ENCODE data around the gene KIAA2012. TPM values are rescaled to one million over a fixed set of nuclear protein-coding genes. Genes with fewer than 3 reads are reported as not detected.

KIAA2012 gene
- total and polyA plus RNA-seq, 7 experiments from 2014 or later: not detected

DNA sequence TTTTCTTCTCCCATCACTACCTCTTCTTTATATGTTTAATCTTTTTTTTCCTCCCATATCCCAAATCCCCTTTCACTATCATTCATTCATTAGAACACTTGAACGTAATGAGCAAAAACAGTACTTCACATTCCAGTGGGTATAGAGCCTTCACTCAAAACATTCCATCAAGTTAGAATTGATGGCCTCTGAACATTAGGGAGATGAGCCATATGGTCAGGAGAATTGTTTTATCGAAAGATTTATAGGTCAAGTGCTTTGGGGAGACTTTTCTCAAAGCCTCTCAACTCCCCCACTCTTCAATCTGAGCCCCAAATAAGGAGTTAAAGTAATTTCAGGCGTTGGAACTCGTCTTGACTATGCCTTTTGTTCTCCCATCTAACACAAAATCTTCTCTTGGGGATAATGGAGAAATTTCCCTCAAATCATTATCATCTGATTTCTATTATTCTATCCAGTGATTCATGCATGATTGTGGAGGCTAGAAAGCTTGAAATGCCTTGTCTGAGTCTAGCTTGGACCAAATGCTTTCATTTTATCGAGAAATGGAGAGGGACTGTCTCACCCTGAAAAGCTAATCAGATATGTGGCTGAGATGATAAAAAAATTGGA lies 79.2 kb downstream of the KIAA2012 start:
- Histone ChIP-seq H3K36me3 (ENCODE audit: control insufficient read depth in 2 of 3, insufficient read depth in 3 of 3, low read length in 3 of 3) (no peaks in the 10 kb centered on the region), H3K27ac (ENCODE audit: low read depth, low read length) (no peak overlapping the region), H3K4me3 (ENCODE audit: low read length) (no peak overlapping the region), H3K9me3 (ENCODE audit: control insufficient read depth in 2 of 3, low read length in 3 of 3) (no peaks in the 10 kb centered on the region), H3K4me1 (ENCODE audit: control insufficient read depth in 2 of 2, insufficient read depth in 2 of 2, low read length in 2 of 2) (no peaks in the 10 kb centered on the region), H3K27me3 (ENCODE audit: control insufficient read depth in 2 of 2, insufficient read depth in 2 of 2, low read length in 2 of 2) (no peaks in the 10 kb centered on the region)
- Mint-ChIP-seq H3K27ac (no peak overlapping the region), H3K4me3 (no peak overlapping the region), H3K36me3 (no peaks in the 10 kb centered on the region), H3K9me3 (peaks cover 0 to 3% (median 0%) of the 10 kb centered on the region in 11 donors), H3K27me3 (peaks cover 6 to 24% (median 16%) of the 10 kb centered on the region in 5 donors), H3K4me1 (peaks cover 0 to under 1% (median 0%) of the 10 kb centered on the region in 7 donors)
- DNase-seq (no peak), ATAC-seq (no peak)
- intact Hi-C loops (cut with micrococcal nuclease): no loop called here
- CTCF ChIA-PET: no interaction called here
- POLR2A ChIA-PET: no interaction called here

DNA sequence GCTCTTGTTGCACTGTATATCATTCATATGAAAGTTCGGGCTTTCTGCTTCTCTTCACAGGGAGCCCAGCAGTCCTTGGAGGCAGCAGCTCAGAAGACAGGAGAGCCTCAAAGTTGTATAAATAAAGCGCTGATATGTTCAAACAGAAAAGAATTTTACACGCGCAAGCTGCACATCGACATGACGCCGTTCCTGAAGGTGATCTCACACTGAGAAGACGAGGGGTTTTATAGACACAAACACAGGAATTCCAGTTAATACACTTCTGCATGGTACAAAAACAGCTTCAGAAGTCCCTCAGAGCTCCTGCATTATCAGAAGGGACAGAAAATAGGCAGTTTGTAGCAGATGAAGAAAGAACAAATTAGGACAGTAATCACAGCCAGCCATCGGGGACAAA lies 81.6 kb downstream of the KIAA2012 start:
- intact Hi-C loops (cut with micrococcal nuclease): no loop called here
- CTCF ChIA-PET: no interaction called here
- no peaks in the 10 kb centered on the region for H3K9me3 ChIP-seq (ENCODE audit: control insufficient read depth in 2 of 3, low read length in 3 of 3)
- H3K27me3 Mint-ChIP-seq: peaks cover 5 to 27% (median 16%) of the 10 kb centered on the region in 5 donors
- H3K9me3 Mint-ChIP-seq: peaks cover 0 to 3% (median 0%) of the 10 kb centered on the region in 11 donors
- no peak overlapping the region for H3K27ac Mint-ChIP-seq
- DNase-seq (no peak), ATAC-seq (no peak)
- POLR2A ChIA-PET: no interaction called here
- H3K4me3 ChIP-seq (ENCODE audit: low read length): no peak overlapping the region
- H3K4me1 Mint-ChIP-seq: no peaks in the 10 kb centered on the region
- H3K4me3 Mint-ChIP-seq: no peak overlapping the region
- no peaks in the 10 kb centered on the region for H3K27me3 ChIP-seq (ENCODE audit: control insufficient read depth in 2 of 2, insufficient read depth in 2 of 2, low read length in 2 of 2)
- H3K36me3 Mint-ChIP-seq: no peaks in the 10 kb centered on the region
- H3K27ac ChIP-seq (ENCODE audit: low read depth, low read length): no peak overlapping the region
- H3K36me3 ChIP-seq (ENCODE audit: control insufficient read depth in 2 of 3, insufficient read depth in 3 of 3, low read length in 3 of 3): no peaks in the 10 kb centered on the region
- H3K4me1 ChIP-seq (ENCODE audit: control insufficient read depth in 2 of 2, insufficient read depth in 2 of 2, low read length in 2 of 2): no peaks in the 10 kb centered on the region

- Histone ChIP-seq H3K4me1 (ENCODE audit: control insufficient read depth in 2 of 2, insufficient read depth in 2 of 2, low read length in 2 of 2) (no peaks in the 10 kb centered on the region), H3K27me3 (ENCODE audit: control insufficient read depth in 2 of 2, insufficient read depth in 2 of 2, low read length in 2 of 2) (no peaks in the 10 kb centered on the region), H3K9me3 (ENCODE audit: control insufficient read depth in 2 of 3, low read length in 3 of 3) (no peaks in the 10 kb centered on the region), H3K4me3 (ENCODE audit: low read length) (no peak overlapping the region), H3K36me3 (ENCODE audit: control insufficient read depth in 2 of 3, insufficient read depth in 3 of 3, low read length in 3 of 3) (no peaks in the 10 kb centered on the region), H3K27ac (ENCODE audit: low read depth, low read length) (no peak overlapping the region)
- Mint-ChIP-seq H3K4me1 (peaks cover 0 to 3% (median 0%) of the 10 kb centered on the region in 7 donors), H3K27me3 (peaks cover 0 to 15% (median 11%) of the 10 kb centered on the region in 5 donors), H3K36me3 (no peaks in the 10 kb centered on the region), H3K27ac (no peak overlapping the region), H3K9me3 (peaks cover 0 to 3% (median 0%) of the 10 kb centered on the region in 11 donors), H3K4me3 (no peak overlapping the region)
- intact Hi-C loops (cut with micrococcal nuclease): no loop called here
- ATAC-seq (no peak), DNase-seq (no peak)
- CTCF ChIA-PET: no interaction called here
- POLR2A ChIA-PET: no interaction called here
Measured at GRCh38 chr2:202157211-202157990, 84.3 kb downstream of the KIAA2012 start.

GRCh38 chr2:202158796-202159195 lies 85.7 kb downstream of the KIAA2012 start:
- Mint-ChIP-seq H3K4me1 (peaks cover 0 to 3% (median 0%) of the 10 kb centered on the region in 7 donors), H3K27ac (no peak overlapping the region), H3K36me3 (no peaks in the 10 kb centered on the region), H3K4me3 (no peak overlapping the region), H3K9me3 (no peaks in the 10 kb centered on the region), H3K27me3 (peaks cover 0 to 11% (median 8%) of the 10 kb centered on the region in 5 donors)
- intact Hi-C loops (cut with micrococcal nuclease): no loop called here
- no peak overlapping the region for H3K27ac ChIP-seq (ENCODE audit: low read depth, low read length)
- DNase-seq (no peak), ATAC-seq (no peak)
- H3K4me1 ChIP-seq (ENCODE audit: control insufficient read depth in 2 of 2, insufficient read depth in 2 of 2, low read length in 2 of 2): no peaks in the 10 kb centered on the region
- POLR2A ChIA-PET: no interaction called here
- H3K4me3 ChIP-seq (ENCODE audit: low read length): no peak overlapping the region
- no peaks in the 10 kb centered on the region for H3K9me3 ChIP-seq (ENCODE audit: control insufficient read depth in 2 of 3, low read length in 3 of 3)
- H3K36me3 ChIP-seq (ENCODE audit: control insufficient read depth in 2 of 3, insufficient read depth in 3 of 3, low read length in 3 of 3): no peaks in the 10 kb centered on the region
- no peaks in the 10 kb centered on the region for H3K27me3 ChIP-seq (ENCODE audit: control insufficient read depth in 2 of 2, insufficient read depth in 2 of 2, low read length in 2 of 2)
- CTCF ChIA-PET: no interaction called here

GRCh38 chr2:202161151-202161835 lies 88.2 kb downstream of the KIAA2012 start:
- intact Hi-C loops (cut with micrococcal nuclease): no loop called here
- no peak for DNase-seq
- H3K36me3 Mint-ChIP-seq: no peaks in the 10 kb centered on the region
- no peaks in the 10 kb centered on the region for H3K4me1 ChIP-seq (ENCODE audit: control insufficient read depth in 2 of 2, insufficient read depth in 2 of 2, low read length in 2 of 2)
- H3K36me3 ChIP-seq (ENCODE audit: control insufficient read depth in 2 of 3, insufficient read depth in 3 of 3, low read length in 3 of 3): no peaks in the 10 kb centered on the region
- H3K27me3 Mint-ChIP-seq: peaks cover 0 to 7% (median 5%) of the 10 kb centered on the region in 5 donors
- no peaks in the 10 kb centered on the region for H3K9me3 Mint-ChIP-seq
- H3K4me3 ChIP-seq (ENCODE audit: low read length): no peak overlapping the region
- H3K27ac Mint-ChIP-seq: no peak overlapping the region
- no peaks in the 10 kb centered on the region for H3K27me3 ChIP-seq (ENCODE audit: control insufficient read depth in 2 of 2, insufficient read depth in 2 of 2, low read length in 2 of 2)
- no peaks in the 10 kb centered on the region for H3K9me3 ChIP-seq (ENCODE audit: control insufficient read depth in 2 of 3, low read length in 3 of 3)
- no peak for ATAC-seq
- ChIA-PET POLR2A (no interaction called here), CTCF (interaction anchor here (0.6 kb wide), 1 partner anchor 17 kb away, joined by 3 read pairs; no protein-coding TSS in a partner anchor)
- H3K4me3 Mint-ChIP-seq: no peak overlapping the region
- no peak overlapping the region for H3K27ac ChIP-seq (ENCODE audit: low read depth, low read length)
- H3K4me1 Mint-ChIP-seq: peaks cover 0 to 3% (median 0%) of the 10 kb centered on the region in 7 donors

GRCh38 chr2:202164411-202164810 lies 91.4 kb downstream of the KIAA2012 start:
- H3K27ac Mint-ChIP-seq: no peak overlapping the region
- no peaks in the 10 kb centered on the region for H3K36me3 Mint-ChIP-seq
- Histone ChIP-seq H3K27me3 (ENCODE audit: control insufficient read depth in 2 of 2, insufficient read depth in 2 of 2, low read length in 2 of 2) (no peaks in the 10 kb centered on the region), H3K4me3 (ENCODE audit: low read length) (no peak overlapping the region), H3K9me3 (ENCODE audit: control insufficient read depth in 2 of 3, low read length in 3 of 3) (no peaks in the 10 kb centered on the region), H3K4me1 (ENCODE audit: control insufficient read depth in 2 of 2, insufficient read depth in 2 of 2, low read length in 2 of 2) (no peaks in the 10 kb centered on the region), H3K27ac (ENCODE audit: low read depth, low read length) (no peak overlapping the region), H3K36me3 (ENCODE audit: control insufficient read depth in 2 of 3, insufficient read depth in 3 of 3, low read length in 3 of 3) (no peaks in the 10 kb centered on the region)
- intact Hi-C loops (cut with micrococcal nuclease): no loop called here
- ChIA-PET CTCF (no interaction called here), POLR2A (no interaction called here)
- ATAC-seq (no peak), DNase-seq (no peak)
- H3K4me1 Mint-ChIP-seq: peaks cover 0 to 3% (median 0%) of the 10 kb centered on the region in 7 donors
- no peaks in the 10 kb centered on the region for H3K9me3 Mint-ChIP-seq
- no peak overlapping the region for H3K4me3 Mint-ChIP-seq
- H3K27me3 Mint-ChIP-seq: no peaks in the 10 kb centered on the region

Measured in naive thymus-derived CD4-positive, alpha-beta T cell (primary cell).